Calu3 (cell line): ENCODE results near the gene ASF1B. TPM values are rescaled to one million over a fixed set of nuclear protein-coding genes. Genes with fewer than 3 reads are reported as not detected.

Experiments used
- BruUV-seq: library from RNA; stranded (reverse); fragments of 400-500 nt; replicated peaks from 2 replicates; lab custom pipeline; 2021; lab: Mats Ljungman, UMichigan
- CTCF ChIA-PET: fragments of 300-600 bp; sonication (Branson Sonifier 250); formaldehyde crosslinking; loops from one replicate; lab custom pipeline; 2022; ENCODE audit warnings: antibody characterized with exemption; lab: Charles Lee
- DNase-seq: peaks from one replicate; pipeline ENCODE4 v3.0.0; 2022
- H3K27ac Mint-ChIP-seq: one replicate; pipeline ENCODE4 v1.8.0; 2022; ENCODE audit warnings: mixed read lengths; ENCODE audit not compliant: unreplicated experiment
- H3K27me3 Mint-ChIP-seq: one replicate; pipeline ENCODE4 v1.8.0; 2022; ENCODE audit warnings: mixed read lengths; ENCODE audit not compliant: unreplicated experiment
- H3K36me3 Mint-ChIP-seq: one replicate; pipeline ENCODE4 v1.8.0; 2022; ENCODE audit warnings: mild to moderate bottlenecking, moderate library complexity, mixed read lengths; ENCODE audit not compliant: insufficient read depth, unreplicated experiment
- H3K4me1 Mint-ChIP-seq: one replicate; pipeline ENCODE4 v1.8.0; 2022; ENCODE audit warnings: mild to moderate bottlenecking, low read depth, mixed read lengths; ENCODE audit not compliant: unreplicated experiment
- H3K4me3 Mint-ChIP-seq: one replicate; pipeline ENCODE4 v1.8.0; 2022; ENCODE audit warnings: mild to moderate bottlenecking, low read depth, moderate library complexity, mixed read lengths; ENCODE audit not compliant: unreplicated experiment
- H3K9me3 Mint-ChIP-seq: one replicate; pipeline ENCODE4 v1.8.0; 2022; ENCODE audit warnings: low read depth, mixed read lengths; ENCODE audit not compliant: unreplicated experiment
- intact Hi-C: fragments of 100-400 bp; cut with micrococcal nuclease; formaldehyde crosslinking; loops from one replicate; pipeline ENCODE4 v1.10.0; 2022; ENCODE audit not compliant: unreplicated experiment
- total RNA-seq: library from RNA; stranded (reverse); gene quantifications from 2 replicates; pipeline ENCODE4 v1.2.3, GENCODE V29; 2022
- TF ChIP-seq, protein P1 (sequence below): fragments of 200-600 bp; IDR thresholded peaks from one replicate; pipeline ENCODE4 v1.8.0; 2022; ENCODE audit warnings: antibody characterized with exemption; ENCODE audit not compliant: unreplicated experiment

ASF1B gene
- total RNA-seq, 1 experiment from 2014 or later = 42.6 TPM

DNA sequence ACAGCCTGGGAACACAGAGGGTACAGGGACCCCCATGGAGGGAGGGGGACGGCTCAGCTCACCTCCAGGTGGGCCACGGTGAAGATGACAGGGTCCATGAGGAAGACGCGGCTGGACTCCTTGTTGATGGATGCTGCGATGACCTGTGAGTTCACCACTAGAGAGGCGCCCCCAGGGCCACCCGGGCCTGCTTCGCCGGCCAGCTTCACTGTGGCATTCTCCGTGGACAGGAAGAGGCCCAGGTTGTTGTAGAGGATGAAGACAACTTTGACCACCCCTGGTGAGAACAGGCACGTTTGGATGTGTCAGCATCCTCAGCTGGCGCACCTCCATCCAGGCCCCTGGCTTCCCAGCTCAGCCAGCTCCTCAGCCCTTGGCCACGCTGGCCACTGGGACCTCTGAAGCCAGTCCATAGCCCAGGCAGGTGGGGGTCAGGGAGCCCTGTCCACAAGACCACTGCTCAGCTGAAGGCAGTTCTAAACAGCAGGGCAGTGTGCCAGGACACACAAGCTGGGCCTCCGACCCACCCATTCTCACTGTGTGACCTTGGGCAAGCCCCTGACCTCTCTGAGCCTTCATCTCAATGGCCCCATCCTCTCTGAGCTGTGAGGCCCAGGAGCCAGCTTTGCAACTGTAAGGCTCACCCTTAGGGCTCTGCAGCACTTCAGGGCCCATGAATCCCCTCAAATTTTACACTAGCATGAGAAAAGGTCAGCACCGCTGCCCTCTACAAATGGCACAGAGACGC is 22.1 kb upstream of the ASF1B start:
- TF ChIP-seq, protein P1, sequence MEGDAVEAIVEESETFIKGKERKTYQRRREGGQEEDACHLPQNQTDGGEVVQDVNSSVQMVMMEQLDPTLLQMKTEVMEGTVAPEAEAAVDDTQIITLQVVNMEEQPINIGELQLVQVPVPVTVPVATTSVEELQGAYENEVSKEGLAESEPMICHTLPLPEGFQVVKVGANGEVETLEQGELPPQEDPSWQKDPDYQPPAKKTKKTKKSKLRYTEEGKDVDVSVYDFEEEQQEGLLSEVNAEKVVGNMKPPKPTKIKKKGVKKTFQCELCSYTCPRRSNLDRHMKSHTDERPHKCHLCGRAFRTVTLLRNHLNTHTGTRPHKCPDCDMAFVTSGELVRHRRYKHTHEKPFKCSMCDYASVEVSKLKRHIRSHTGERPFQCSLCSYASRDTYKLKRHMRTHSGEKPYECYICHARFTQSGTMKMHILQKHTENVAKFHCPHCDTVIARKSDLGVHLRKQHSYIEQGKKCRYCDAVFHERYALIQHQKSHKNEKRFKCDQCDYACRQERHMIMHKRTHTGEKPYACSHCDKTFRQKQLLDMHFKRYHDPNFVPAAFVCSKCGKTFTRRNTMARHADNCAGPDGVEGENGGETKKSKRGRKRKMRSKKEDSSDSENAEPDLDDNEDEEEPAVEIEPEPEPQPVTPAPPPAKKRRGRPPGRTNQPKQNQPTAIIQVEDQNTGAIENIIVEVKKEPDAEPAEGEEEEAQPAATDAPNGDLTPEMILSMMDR = no peak
- CTCF ChIA-PET = interaction anchor here (0.5 kb wide), 1 partner anchor 427 kb away, joined by 3 read pairs; no protein-coding TSS in a partner anchor
- intact Hi-C loops = no loop called here
- no TSS peak for BruUV-seq
- no peaks in the 10 kb centered on the region for H3K9me3 Mint-ChIP-seq
- no peaks in the 10 kb centered on the region for H3K27me3 Mint-ChIP-seq
- DNase-seq = no peak
- H3K4me1 Mint-ChIP-seq = no peaks in the 10 kb centered on the region
- H3K27ac Mint-ChIP-seq = no peak overlapping the region
- no peaks in the 10 kb centered on the region for H3K36me3 Mint-ChIP-seq
- H3K4me3 Mint-ChIP-seq = no peak overlapping the region

DNA sequence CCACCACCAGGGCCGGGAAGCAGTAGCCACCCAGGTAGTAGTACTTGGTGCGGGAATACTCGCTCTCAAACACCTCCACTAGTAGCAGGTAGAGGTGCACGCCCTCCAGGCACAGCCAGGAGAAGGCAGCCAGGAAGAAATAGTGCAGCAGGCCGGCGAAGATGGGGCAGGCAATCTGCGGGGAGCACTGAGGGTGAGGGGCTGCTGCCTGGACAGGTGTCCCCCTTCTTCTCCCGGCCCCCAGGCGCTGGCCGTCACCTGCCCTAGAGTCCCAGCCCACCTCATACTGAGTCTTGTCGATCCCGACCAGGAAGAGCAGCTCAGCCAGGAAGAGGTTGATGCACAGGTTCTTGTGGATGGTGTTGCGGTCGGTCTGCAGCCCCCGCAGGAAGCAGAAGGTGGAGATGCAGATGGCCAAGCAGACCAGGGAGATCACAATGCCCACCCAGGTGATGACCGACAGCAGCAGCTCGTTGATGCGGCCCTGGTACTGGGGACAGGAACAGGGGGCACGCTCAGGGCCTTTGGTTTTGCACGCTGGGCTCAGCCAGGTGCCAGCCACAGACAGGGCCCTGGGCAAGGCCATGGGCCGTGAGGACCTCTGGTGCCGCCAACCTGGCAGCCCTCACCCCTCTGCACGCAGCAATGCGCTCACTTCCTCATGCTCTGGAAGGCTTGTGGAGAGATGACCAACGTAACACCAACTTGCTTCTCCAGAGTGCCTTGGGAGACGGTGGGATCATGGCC is 20.8 kb upstream of the ASF1B start:
- TF ChIP-seq, protein P1 = no peak
- Mint-ChIP-seq H3K4me1 (no peaks in the 10 kb centered on the region), H3K9me3 (no peaks in the 10 kb centered on the region), H3K27me3 (no peaks in the 10 kb centered on the region), H3K36me3 (no peaks in the 10 kb centered on the region), H3K4me3 (no peak overlapping the region), H3K27ac (no peak overlapping the region)
- CTCF ChIA-PET = no interaction called here
- intact Hi-C loops = no loop called here
- no TSS peak for BruUV-seq
- no peak for DNase-seq

DNA sequence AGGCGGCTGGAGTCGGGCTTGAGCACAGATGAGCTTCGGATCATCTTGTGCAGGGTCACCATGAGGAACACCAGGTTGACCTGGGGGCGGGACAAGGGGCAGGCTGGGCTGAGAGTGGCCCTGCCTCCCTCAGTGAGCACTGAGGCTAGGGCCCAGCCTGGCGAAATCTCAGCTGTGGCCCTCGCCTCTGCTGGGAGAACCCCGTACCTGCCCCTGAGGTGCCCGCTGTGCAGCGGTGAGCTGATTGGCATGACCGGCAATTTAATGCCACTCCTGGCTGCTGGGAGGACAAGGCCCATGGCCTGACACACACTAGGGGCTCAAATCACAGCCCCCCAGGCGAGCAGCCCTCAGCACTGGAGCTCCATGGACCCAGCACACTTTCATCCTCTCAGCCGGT is 19.7 kb upstream of the ASF1B start:
- Mint-ChIP-seq H3K27me3 (no peaks in the 10 kb centered on the region), H3K4me1 (no peaks in the 10 kb centered on the region), H3K9me3 (no peaks in the 10 kb centered on the region), H3K4me3 (no peak overlapping the region), H3K27ac (no peak overlapping the region), H3K36me3 (no peaks in the 10 kb centered on the region)
- BruUV-seq = no TSS peak
- CTCF ChIA-PET = interaction anchor here (0.6 kb wide), 1 partner anchor 418 kb away, joined by 4 read pairs; no protein-coding TSS in a partner anchor
- intact Hi-C loops = no loop called here
- DNase-seq = no peak
- TF ChIP-seq, protein P1 = no peak

DNA sequence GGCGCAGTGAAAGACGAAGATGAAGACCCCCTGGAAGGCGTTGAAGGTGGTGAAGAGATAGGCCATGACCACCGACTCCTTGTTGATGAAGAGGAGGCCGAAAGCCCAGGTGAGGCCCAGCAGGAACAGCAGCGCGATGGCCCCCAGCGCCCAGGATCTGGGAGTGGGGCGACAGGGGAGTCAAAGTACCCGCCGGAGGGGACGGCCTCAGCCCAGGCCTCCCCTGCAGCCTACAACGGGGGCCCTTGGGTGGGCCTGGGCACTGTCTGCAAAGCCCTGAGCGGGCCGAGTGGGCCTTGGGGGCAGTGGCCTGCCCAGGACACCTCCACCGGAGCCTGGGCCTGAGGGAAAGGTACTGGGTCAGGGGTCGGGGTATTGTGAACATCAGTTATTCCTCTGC is 19.0 kb upstream of the ASF1B start:
- TF ChIP-seq, protein P1 = no peak
- Mint-ChIP-seq H3K36me3 (no peaks in the 10 kb centered on the region), H3K9me3 (no peaks in the 10 kb centered on the region), H3K27ac (no peak overlapping the region), H3K27me3 (no peaks in the 10 kb centered on the region), H3K4me3 (no peak overlapping the region), H3K4me1 (no peaks in the 10 kb centered on the region)
- CTCF ChIA-PET = interaction anchor here (0.6 kb wide), 1 partner anchor 106 kb away, joined by 3 read pairs; no protein-coding TSS in a partner anchor
- intact Hi-C loops = no loop called here
- no TSS peak for BruUV-seq
- no peak for DNase-seq
